Endometrial microvascular endothelial cells (primary cell): ENCODE measurements around the gene SCO2. TPM values are rescaled to one million over a fixed set of nuclear protein-coding genes. Genes with fewer than 3 reads are reported as not detected.
"Not testable (repeated sequence)": the region's sequence is repeated elsewhere in the genome, so short reads cannot be mapped to it uniquely, and the experiment has no call there.

Source experiments
- in situ Hi-C: cut with HindIII; loops from 2 replicates; pipeline ENCODE4 v1.10.0; 2017; ENCODE audit warnings: low sequenced_read_pairs, low pct_unique_long_range_greater_than_20kb; ENCODE audit errors: inconsistent ontology term
- total RNA-seq: library from RNA; depleted of rRNA; stranded (reverse); fragments of >200 nt; gene quantifications from one replicate; pipeline ENCODE4 v1.2.3, GENCODE V29; 2015; ENCODE audit errors: inconsistent ontology term

Gene SCO2
- total RNA-seq, 1 donor from 2014 or later, result 1.1 TPM

- in situ Hi-C loops, result no loop called here
These were observed 1.4 kb downstream of the SCO2 start for GRCh38 chr22:50523806-50524675.

GRCh38 chr22:50523458-50523805, 2.0 kb downstream of the SCO2 start:
- in situ Hi-C loops, result no loop called here

GRCh38 chr22:50522806-50523438, 2.5 kb downstream of the SCO2 start:
- in situ Hi-C loops, result no loop called here

GRCh38 chr22:50522208-50522805, 3.1 kb downstream of the SCO2 start:
- in situ Hi-C loops, result no loop called here

- in situ Hi-C loops, result no loop called here
These were observed 3.7 kb downstream of the SCO2 start for GRCh38 chr22:50521710-50522109.

GRCh38 chr22:50520826-50521453, 4.5 kb downstream of the SCO2 start:
- in situ Hi-C loops, result no loop called here

GRCh38 chr22:50520184-50520583, 5.2 kb downstream of the SCO2 start:
- in situ Hi-C loops, result not testable (repeated sequence)

- in situ Hi-C loops, result no loop called here
These were observed 6.2 kb downstream of the SCO2 start for GRCh38 chr22:50519151-50519550.

GRCh38 chr22:50518606-50519005, 6.8 kb downstream of the SCO2 start:
- in situ Hi-C loops, result no loop called here

GRCh38 chr22:50517495-50518260, 7.7 kb downstream of the SCO2 start:
- in situ Hi-C loops, result no loop called here

GRCh38 chr22:50516891-50517290, 8.5 kb downstream of the SCO2 start:
- in situ Hi-C loops, result no loop called here

GRCh38 chr22:50516068-50516467, 9.3 kb downstream of the SCO2 start:
- in situ Hi-C loops, result no loop called here

GRCh38 chr22:50513175-50513574, 12.2 kb downstream of the SCO2 start:
- in situ Hi-C loops, result no loop called here

- in situ Hi-C loops, result no loop called here
These were observed 16.5 kb downstream of the SCO2 start for GRCh38 chr22:50508897-50509296.

- in situ Hi-C loops, result no loop called here
These were observed 17.2 kb downstream of the SCO2 start, which contains the start of gene NCAPH2 for GRCh38 chr22:50507991-50508884. Gene NCAPH2 (plus strand): TSS chr22:50508224. CDS start chr22:50508338, 114 bp downstream.

GRCh38 chr22:50507421-50507990, 17.9 kb downstream of the SCO2 start, which contains the start of gene LMF2:
Gene LMF2 (minus strand): TSS chr22:50507702. CDS start chr22:50507675, 27 bp downstream.
- in situ Hi-C loops, result no loop called here

GRCh38 chr22:50506611-50507420, 18.6 kb downstream of the SCO2 start:
- in situ Hi-C loops, result no loop called here
